B cell (primary cell): ENCODE data around the gene RCAN3. TPM values are rescaled to one million over a fixed set of nuclear protein-coding genes. Genes with fewer than 3 reads are reported as not detected.
A peak's percentile ranks its signal among the peaks of the same experiment; 100 is the strongest.

ENCODE experiments used
- ATAC-seq: fragments of 200-7000 bp; cut with Tn5 transposase; one replicate; pipeline ENCODE4 v1.10.0; 2021; ENCODE audit warnings: low read depth, mild to moderate bottlenecking, moderate number of reproducible peaks, moderate library complexity
- CTCF ChIA-PET: fragments of 350-600 bp; sonication (Branson Sonifier 250); formaldehyde crosslinking; loops from one replicate; lab custom pipeline; 2021; ENCODE audit warnings: antibody characterized with exemption, inconsistent platforms; lab: Charles Lee
- POLR2A ChIA-PET: fragments of 350-600 bp; sonication (Branson Sonifier 250); formaldehyde crosslinking; loops from one replicate; lab custom pipeline; 2021; ENCODE audit warnings: antibody characterized with exemption; lab: Charles Lee
- DNase-seq: peaks from one replicate; pipeline ENCODE4 v3.0.0; 2013
- H2AFZ ChIP-seq: 2 replicates; pipeline ENCODE4 v1.6.1; 2012; ENCODE audit warnings: mild to moderate bottlenecking, low read depth, low read length; ENCODE audit not compliant: insufficient read depth, poor library complexity, severe bottlenecking
- H3K27ac ChIP-seq, 2 donors: 1 replicate in 1 of 2; 2 replicates in 1 of 2; pipeline ENCODE4 v1.5.1; 2012 to 2013; ENCODE audit warnings: low read length in 2 of 2, mild to moderate bottlenecking in 2 of 2, moderate library complexity in 1 of 2
- H3K27me3 ChIP-seq, 4 experiments: fragments of 200-600 bp in 1 of 4; sonication (generic) in 1 of 4; replicated peaks in 1 of 4; 1 replicate in 2 of 4; 2 replicates in 2 of 4; pipeline versions ENCODE4 v1.6.1 to v1.7.0; 2013 to 2016; ENCODE audit warnings: low read length in 3 of 4, mild to moderate bottlenecking in 2 of 4, mixed read lengths in 1 of 4, moderate library complexity in 1 of 4; ENCODE audit not compliant: insufficient read depth in 4 of 4, control insufficient read depth in 3 of 4; ENCODE audit errors: control extremely low read depth in 1 of 4
- H3K36me3 ChIP-seq, 2 experiments: replicated peaks in 1 of 2; 1 replicate in 1 of 2; 2 replicates in 1 of 2; pipeline versions ENCODE4 v1.6.1 to v1.7.1; 2013; ENCODE audit warnings: low read length in 1 of 2; ENCODE audit not compliant: insufficient read depth in 2 of 2, control insufficient read depth in 1 of 2; ENCODE audit errors: control extremely low read depth in 1 of 2, extremely low read depth in 1 of 2
- H3K4me1 ChIP-seq, 2 donors: fragments of 200-600 bp in 1 of 2; sonication (generic) in 1 of 2; 1 replicate in 1 of 2; 2 replicates in 1 of 2; pipeline versions ENCODE4 v1.5.1 to v1.6.1; 2013 to 2017; ENCODE audit warnings: low read length in 2 of 2; ENCODE audit not compliant: control insufficient read depth in 2 of 2, insufficient read depth in 2 of 2
- H3K4me2 ChIP-seq: replicated peaks from 2 replicates; pipeline ENCODE3; 2012; ENCODE audit warnings: mild to moderate bottlenecking, low read depth, low read length; ENCODE audit not compliant: poor library complexity, severe bottlenecking
- H3K4me3 ChIP-seq, 5 experiments: fragments of 200-600 bp in 1 of 5; sonication (generic) in 1 of 5; 1 replicate in 3 of 5; 2 replicates in 2 of 5; pipeline versions ENCODE4 v1.5.1 to v1.7.0; 2011 to 2016; ENCODE audit warnings: low read length in 4 of 5, mild to moderate bottlenecking in 4 of 5, low read depth in 2 of 5, control low read depth in 1 of 5, moderate library complexity in 1 of 5; ENCODE audit not compliant: insufficient read depth in 1 of 5; ENCODE audit errors: control extremely low read depth in 1 of 5, extremely low read depth in 1 of 5
- H3K79me2 ChIP-seq: fragments of 200-600 bp; sonication (generic); one replicate; pipeline ENCODE4 v1.6.0; 2016; ENCODE audit warnings: low read length; ENCODE audit not compliant: control insufficient read depth, insufficient read depth
- H3K9ac ChIP-seq: fragments of 200-600 bp; sonication (generic); 2 replicates; pipeline ENCODE4 v1.6.1; 2017; ENCODE audit warnings: mild to moderate bottlenecking, low read length, moderate library complexity
- H3K9me3 ChIP-seq, 3 donors: one replicate each; pipeline versions ENCODE4 v1.6.1 to v1.7.1; 2013; ENCODE audit warnings: low read length in 2 of 3; ENCODE audit not compliant: control insufficient read depth in 2 of 3, insufficient read depth in 1 of 3; ENCODE audit errors: control extremely low read depth in 1 of 3
- H4K20me1 ChIP-seq: 2 replicates; pipeline ENCODE4 v1.6.0; 2012; ENCODE audit warnings: mild to moderate bottlenecking, low read length; ENCODE audit not compliant: insufficient read depth, control insufficient read depth, poor library complexity, severe bottlenecking
- H3K27ac Mint-ChIP-seq: one replicate; pipeline ENCODE4 v1.8.0; 2021; ENCODE audit warnings: mixed read lengths
- H3K27me3 Mint-ChIP-seq: one replicate; pipeline ENCODE4 v1.8.0; 2021; ENCODE audit warnings: mixed read lengths
- H3K4me1 Mint-ChIP-seq: one replicate; pipeline ENCODE4 v1.8.0; 2021; ENCODE audit warnings: mixed read lengths
- H3K4me3 Mint-ChIP-seq: one replicate; pipeline ENCODE4 v1.8.0; 2021; ENCODE audit warnings: mixed read lengths
- H3K9me3 Mint-ChIP-seq: one replicate; pipeline ENCODE4 v1.8.0; 2022; ENCODE audit warnings: mixed read lengths; ENCODE audit not compliant: insufficient read depth
- CTCF ChIP-seq: fragments of 200-600 bp; IDR thresholded peaks from one replicate; pipeline ENCODE4 v1.8.0; 2022; ENCODE audit warnings: antibody characterized with exemption, mild to moderate bottlenecking
- EZH2 ChIP-seq: IDR thresholded peaks from 2 replicates; pipeline ENCODE4 v1.6.1; 2012; ENCODE audit warnings: borderline replicate concordance, low read depth, mild to moderate bottlenecking, moderate library complexity, low read length; ENCODE audit not compliant: insufficient read depth, poor library complexity, severe bottlenecking
- WGBS: methylation state at CpG from one replicate; pipeline ENCODE4 v1.1.5; 2013; ENCODE audit warnings: missing lambda C conversion rate; ENCODE audit not compliant: insufficient coverage; 5-methylcytosine and 5-hydroxymethylcytosine counted together
- intact Hi-C: fragments of 100-400 bp; cut with micrococcal nuclease; formaldehyde crosslinking; loops from one replicate; pipeline ENCODE4 v1.10.0; 2022
- polyA plus RNA-seq: library from polyadenylated mRNA; depleted of rRNA; stranded (reverse); fragments of >200 nt; gene quantifications from 2 replicates; pipeline ENCODE4 v1.2.3, GENCODE V29; 2012
- total RNA-seq, 2 donors: library from RNA; stranded (reverse); fragments of 120-200 nt in 1 of 2; gene quantifications; 1 replicate in 1 of 2; 2 replicates in 1 of 2; pipeline versions ENCODE4 v1.2.3 to v1.2.4, GENCODE V29; 2013 to 2022

The RCAN3 gene
- total and polyA plus RNA-seq, 2 donors (not counting 1 experiment from before 2014, with no cell fraction given) = 19.3 to 37.3 TPM

- Histone ChIP-seq H3K4me3 (peak overlapping the region in 3 of 5 experiments; percentile 19 to 45 (median 20)), H3K4me2 (peak overlapping the region; percentile 88), H4K20me1 (no peaks in the 10 kb centered on the region), H3K36me3 (peaks cover 1 to 4% of the 10 kb centered on the region in 2 experiments), H3K27me3 (no peaks in the 10 kb centered on the region), H3K79me2 (peaks cover 4% of the 10 kb centered on the region), H3K27ac (peak overlapping the region; percentile 74 to 97), H3K4me1 (peaks cover 54 to 60% of the 10 kb centered on the region in 2 donors), H3K9me3 (no peaks in the 10 kb centered on the region), H3K9ac (peak overlapping the region; percentile 65), H2AFZ (no peak overlapping the region)
- no peak for TF ChIP-seq CTCF
- TF ChIP-seq EZH2 = no peak
- no peaks in the 10 kb centered on the region for H3K27me3 Mint-ChIP-seq
- 0% methylated on average over 3 of the region's 7 CpGs for WGBS
- ATAC-seq (peak; percentile 76), DNase-seq (peak; percentile 85)
- intact Hi-C loops = loop anchor here (2.0 to 10.0 kb wide), 4 partner anchors 48 to 211 kb away; partner anchors contain the start of genes CLIC4 and NIPAL3
- H3K27ac Mint-ChIP-seq = peak overlapping the region; percentile 98
- peaks cover 68% of the 10 kb centered on the region for H3K4me1 Mint-ChIP-seq
- H3K9me3 Mint-ChIP-seq = no peaks in the 10 kb centered on the region
- peak overlapping the region; percentile 83 for H3K4me3 Mint-ChIP-seq
- POLR2A ChIA-PET = interaction anchor here (0.6 to 1.7 kb wide), 3 partner anchors 34 to 106 kb away, joined by 3 to 4 read pairs (median 4); partner anchors contain the start of gene RCAN3
- CTCF ChIA-PET = interaction anchor here (1.1 to 2.1 kb wide), 5 partner anchors 10 to 123 kb away, joined by 3 to 18 read pairs (median 6); partner anchors contain the start of genes NCMAP, RCAN3 and STPG1
Observed at GRCh38 chr1:24536391-24536840, 33.8 kb downstream of the RCAN3 start.
